Measurements from ENCODE around the gene ZNF616.
A peak's percentile ranks its signal among the peaks of the same experiment; 100 is the strongest.

Gene ZNF616

GRCh38 chr19:52139252-52140031 lies at the start of gene ZNF616:
Gene ZNF616, minus strand, starts transcription at chr19:52139938. Its CDS starts 9,426 bp downstream, at chr19:52130512.
- TF ChIP-seq, protein P1, sequence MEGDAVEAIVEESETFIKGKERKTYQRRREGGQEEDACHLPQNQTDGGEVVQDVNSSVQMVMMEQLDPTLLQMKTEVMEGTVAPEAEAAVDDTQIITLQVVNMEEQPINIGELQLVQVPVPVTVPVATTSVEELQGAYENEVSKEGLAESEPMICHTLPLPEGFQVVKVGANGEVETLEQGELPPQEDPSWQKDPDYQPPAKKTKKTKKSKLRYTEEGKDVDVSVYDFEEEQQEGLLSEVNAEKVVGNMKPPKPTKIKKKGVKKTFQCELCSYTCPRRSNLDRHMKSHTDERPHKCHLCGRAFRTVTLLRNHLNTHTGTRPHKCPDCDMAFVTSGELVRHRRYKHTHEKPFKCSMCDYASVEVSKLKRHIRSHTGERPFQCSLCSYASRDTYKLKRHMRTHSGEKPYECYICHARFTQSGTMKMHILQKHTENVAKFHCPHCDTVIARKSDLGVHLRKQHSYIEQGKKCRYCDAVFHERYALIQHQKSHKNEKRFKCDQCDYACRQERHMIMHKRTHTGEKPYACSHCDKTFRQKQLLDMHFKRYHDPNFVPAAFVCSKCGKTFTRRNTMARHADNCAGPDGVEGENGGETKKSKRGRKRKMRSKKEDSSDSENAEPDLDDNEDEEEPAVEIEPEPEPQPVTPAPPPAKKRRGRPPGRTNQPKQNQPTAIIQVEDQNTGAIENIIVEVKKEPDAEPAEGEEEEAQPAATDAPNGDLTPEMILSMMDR (conservative IDR thresholded peaks at IDR 0.05; ENCODE audit: low read length), result peak; percentile 67
- DNase-seq (ENCODE audit: low read depth), result peak; percentile 93
- peak within 1 kb of the TSS; percentile 80 for H3K4me3 ChIP-seq (ENCODE audit: low read length)

- TF ChIP-seq, protein P1 (conservative IDR thresholded peaks at IDR 0.05; ENCODE audit: low read length), result no peak
- peak overlapping the region; percentile 47 for H3K4me3 ChIP-seq (ENCODE audit: low read length)
- no peak for DNase-seq (ENCODE audit: low read depth)
These were observed 49.3 kb upstream of the ZNF616 start for GRCh38 chr19:52188822-52189734.

DNA sequence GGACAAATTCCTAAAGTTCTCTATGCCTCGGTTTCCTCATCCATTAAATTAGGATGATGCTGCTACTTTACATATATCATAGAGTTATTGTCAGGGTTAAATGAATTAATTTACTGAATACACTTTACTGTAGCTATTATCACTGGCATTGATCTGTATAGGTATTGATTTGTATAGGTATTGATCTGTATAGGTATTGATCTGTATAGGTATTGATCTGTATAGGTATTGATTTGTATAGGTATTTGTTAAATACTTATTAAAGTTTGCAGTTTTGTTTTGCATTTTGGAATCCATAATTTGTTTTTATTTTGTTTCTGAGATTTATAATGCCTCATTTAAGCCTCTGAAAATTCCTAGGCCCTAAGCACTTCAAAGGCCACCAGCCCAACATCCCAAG lies 47.7 kb upstream of the ZNF616 start:
- H3K4me3 ChIP-seq (ENCODE audit: low read length), result no peak overlapping the region
- no peak for DNase-seq (ENCODE audit: low read depth)

GRCh38 chr19:52176574-52176973 lies 36.8 kb upstream of the ZNF616 start:
- TF ChIP-seq, protein P1 (conservative IDR thresholded peaks at IDR 0.05; ENCODE audit: low read length), result no peak
- no peak overlapping the region for H3K4me3 ChIP-seq (ENCODE audit: low read length)
- DNase-seq (ENCODE audit: low read depth), result no peak

More for the DNA sequence above, 47.7 kb upstream of the ZNF616 start:
- TF ChIP-seq, protein P1 (conservative IDR thresholded peaks at IDR 0.05; ENCODE audit: low read length), result no peak

DNA sequence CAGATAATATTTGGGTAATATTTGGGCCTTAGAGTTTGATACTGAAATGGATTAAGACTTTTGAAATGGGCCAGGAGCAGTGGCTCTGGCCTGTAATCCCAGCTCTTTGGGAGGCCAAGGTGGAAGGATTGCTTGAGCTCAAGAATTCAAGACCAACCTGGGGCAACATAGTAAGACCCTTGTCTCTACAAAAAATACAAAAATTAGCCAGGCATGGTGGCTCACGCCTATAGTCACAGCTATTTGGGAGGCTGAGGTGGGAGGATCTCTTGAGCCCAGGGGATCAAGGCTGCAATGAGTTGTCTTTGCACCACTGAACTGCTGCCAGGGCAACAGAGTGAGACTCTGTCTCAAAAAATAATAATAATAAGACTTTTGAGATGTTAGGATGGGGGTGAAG lies 32.6 kb upstream of the ZNF616 start:
- no peak for DNase-seq (ENCODE audit: low read depth)
- TF ChIP-seq, protein P1 (conservative IDR thresholded peaks at IDR 0.05; ENCODE audit: low read length), result no peak
- H3K4me3 ChIP-seq (ENCODE audit: low read length), result 0 out of 2 replicates have a peak overlapping the region, but pooled peaks have one; percentile 97

DNA sequence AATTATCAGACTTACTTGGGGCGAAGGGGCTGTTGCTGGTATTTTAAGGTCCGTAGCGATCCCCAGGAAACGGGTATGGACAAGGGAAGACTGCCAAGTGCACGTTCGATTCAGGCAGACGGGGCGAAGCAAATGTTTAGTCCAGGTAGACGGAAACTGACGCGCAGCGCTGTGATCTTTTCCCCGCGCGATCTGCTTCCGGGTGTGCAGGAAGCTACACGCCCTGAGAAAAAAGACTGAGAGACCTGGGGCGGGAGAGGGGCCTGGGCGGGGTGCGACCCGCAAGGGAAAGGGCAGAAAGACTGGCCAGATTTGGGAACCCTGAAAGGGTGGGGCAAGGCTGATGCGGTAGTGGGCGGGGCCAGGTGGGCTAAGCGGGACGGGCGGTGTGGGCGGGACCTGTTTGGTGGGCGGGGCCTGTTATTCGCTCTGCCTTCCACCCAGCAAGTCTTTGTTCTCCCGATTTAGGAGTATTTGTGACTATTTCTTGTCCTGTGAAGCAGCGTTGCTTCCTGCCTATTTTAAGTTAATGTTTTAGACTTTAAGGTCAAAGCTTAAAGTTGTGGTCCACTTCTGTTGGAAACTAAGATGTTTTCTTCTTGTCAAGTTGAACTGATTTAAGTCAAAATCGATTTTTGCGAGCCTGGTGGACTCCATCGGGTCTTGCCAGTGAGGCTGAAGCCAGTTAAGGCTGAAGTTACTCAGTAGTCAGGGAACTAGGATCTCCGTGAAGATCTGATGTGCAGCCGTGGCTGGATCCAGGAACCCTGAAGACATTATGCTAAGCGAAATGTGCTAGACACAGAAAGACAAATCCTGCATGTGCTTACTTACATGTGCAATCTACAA lies 31.8 kb upstream of the ZNF616 start, which contains the start of gene ZNF836:
Gene ZNF836 (minus strand): TSS at position 301 of the 849 bp plus-strand sequence. CDS start 3,549 bp downstream, outside the sequence.
- H3K4me3 ChIP-seq (ENCODE audit: low read length), result peak within 1 kb of the TSS; percentile 97
- peak; percentile 64 for DNase-seq (ENCODE audit: low read depth)
- TF ChIP-seq, protein P1 (conservative IDR thresholded peaks at IDR 0.05; ENCODE audit: low read length), result no peak

Data from AG10803 (cell line).